ENCODE data around the gene GPR156. TPM values are rescaled to one million over a fixed set of nuclear protein-coding genes. Genes with fewer than 3 reads are reported as not detected.
"Not testable (repeated sequence)": the region's sequence is repeated elsewhere in the genome, so short reads cannot be mapped to it uniquely, and the experiment has no call there.

GPR156 gene
- total RNA-seq, result 0.24 and 0.48 TPM in 2 replicates
- long read RNA-seq, result 0 reads

GRCh38 chr3:120284747-120285507, at the start of gene GPR156:
TSS of gene GPR156 (minus strand) at chr3:120285222. CDS start at chr3:120244098, 41,124 bp downstream.
- peak within 1 kb of the TSS; percentile 69 for H3K4me3 Mint-ChIP-seq (ENCODE audit: unreplicated experiment)
- DNase-seq (ENCODE audit: extremely low spot score, unreplicated experiment), result no peak
- H3K9me3 Mint-ChIP-seq (ENCODE audit: unreplicated experiment), result no peaks in the 10 kb centered on the region
- TF ChIP-seq, protein P1, sequence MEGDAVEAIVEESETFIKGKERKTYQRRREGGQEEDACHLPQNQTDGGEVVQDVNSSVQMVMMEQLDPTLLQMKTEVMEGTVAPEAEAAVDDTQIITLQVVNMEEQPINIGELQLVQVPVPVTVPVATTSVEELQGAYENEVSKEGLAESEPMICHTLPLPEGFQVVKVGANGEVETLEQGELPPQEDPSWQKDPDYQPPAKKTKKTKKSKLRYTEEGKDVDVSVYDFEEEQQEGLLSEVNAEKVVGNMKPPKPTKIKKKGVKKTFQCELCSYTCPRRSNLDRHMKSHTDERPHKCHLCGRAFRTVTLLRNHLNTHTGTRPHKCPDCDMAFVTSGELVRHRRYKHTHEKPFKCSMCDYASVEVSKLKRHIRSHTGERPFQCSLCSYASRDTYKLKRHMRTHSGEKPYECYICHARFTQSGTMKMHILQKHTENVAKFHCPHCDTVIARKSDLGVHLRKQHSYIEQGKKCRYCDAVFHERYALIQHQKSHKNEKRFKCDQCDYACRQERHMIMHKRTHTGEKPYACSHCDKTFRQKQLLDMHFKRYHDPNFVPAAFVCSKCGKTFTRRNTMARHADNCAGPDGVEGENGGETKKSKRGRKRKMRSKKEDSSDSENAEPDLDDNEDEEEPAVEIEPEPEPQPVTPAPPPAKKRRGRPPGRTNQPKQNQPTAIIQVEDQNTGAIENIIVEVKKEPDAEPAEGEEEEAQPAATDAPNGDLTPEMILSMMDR (IDR thresholded peaks at IDR 0.05), result peak; percentile 7
- peaks cover 6% of the 10 kb centered on the region for H3K4me1 Mint-ChIP-seq (ENCODE audit: unreplicated experiment)
- peaks cover 10% of the 10 kb centered on the region for H3K27me3 Mint-ChIP-seq (ENCODE audit: unreplicated experiment)
- H3K27ac Mint-ChIP-seq (ENCODE audit: unreplicated experiment), result no peak within 1 kb of the TSS
- H3K36me3 Mint-ChIP-seq (ENCODE audit: unreplicated experiment), result no peaks in the 10 kb centered on the region

DNA sequence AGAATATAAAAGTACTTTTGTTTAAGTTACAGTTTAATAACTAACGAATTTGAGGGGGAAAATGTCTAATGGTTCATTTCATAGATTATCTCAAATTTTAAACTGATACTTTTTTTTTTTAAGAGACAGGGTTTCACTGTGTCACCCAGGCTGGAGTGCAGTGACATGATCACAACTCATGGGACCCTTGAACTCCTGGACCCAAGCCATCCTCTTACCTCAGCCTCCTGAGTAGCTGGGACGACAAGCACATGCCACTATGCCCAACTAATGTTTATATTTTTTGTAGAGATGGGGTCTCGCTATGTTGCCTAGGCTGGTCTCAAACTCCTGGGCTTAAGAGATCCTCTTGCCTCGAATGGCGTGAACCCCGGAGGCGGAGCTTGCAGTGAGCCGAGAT, 47.6 kb upstream of the GPR156 start:
- DNase-seq (ENCODE audit: extremely low spot score, unreplicated experiment), result no peak
- no peaks in the 10 kb centered on the region for H3K9me3 Mint-ChIP-seq (ENCODE audit: unreplicated experiment)
- no peak overlapping the region for H3K27ac Mint-ChIP-seq (ENCODE audit: unreplicated experiment)
- H3K36me3 Mint-ChIP-seq (ENCODE audit: unreplicated experiment), result peaks cover 42% of the 10 kb centered on the region
- H3K4me1 Mint-ChIP-seq (ENCODE audit: unreplicated experiment), result peaks cover 4% of the 10 kb centered on the region
- TF ChIP-seq, protein P1 (IDR thresholded peaks at IDR 0.05), result no peak
- H3K27me3 Mint-ChIP-seq (ENCODE audit: unreplicated experiment), result no peaks in the 10 kb centered on the region
- no peak overlapping the region for H3K4me3 Mint-ChIP-seq (ENCODE audit: unreplicated experiment)

DNA sequence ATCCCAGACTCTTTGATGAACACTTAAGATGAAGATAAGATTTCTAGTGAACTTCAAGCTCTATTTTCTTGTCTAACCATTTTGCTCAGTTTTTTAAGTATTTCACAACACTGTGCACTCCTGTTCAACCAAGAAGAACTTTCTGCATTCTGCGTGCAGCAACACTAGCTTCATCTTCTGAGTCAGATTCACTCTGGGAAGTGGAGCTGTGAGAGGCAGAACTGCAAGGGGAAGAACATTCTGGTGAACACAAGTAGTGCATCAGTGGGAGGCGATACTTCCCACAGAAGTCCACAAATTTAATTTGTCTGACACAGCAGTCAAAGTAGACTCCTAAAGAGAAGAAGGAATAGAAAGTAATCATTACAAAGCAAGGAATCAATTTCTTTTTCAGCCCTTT, 46.1 kb upstream of the GPR156 start:
- H3K4me3 Mint-ChIP-seq (ENCODE audit: unreplicated experiment), result no peak overlapping the region
- H3K9me3 Mint-ChIP-seq (ENCODE audit: unreplicated experiment), result no peaks in the 10 kb centered on the region
- peaks cover 49% of the 10 kb centered on the region for H3K36me3 Mint-ChIP-seq (ENCODE audit: unreplicated experiment)
- no peaks in the 10 kb centered on the region for H3K27me3 Mint-ChIP-seq (ENCODE audit: unreplicated experiment)
- TF ChIP-seq, protein P1 (IDR thresholded peaks at IDR 0.05), result no peak
- no peak for DNase-seq (ENCODE audit: extremely low spot score, unreplicated experiment)
- H3K4me1 Mint-ChIP-seq (ENCODE audit: unreplicated experiment), result peaks cover 3% of the 10 kb centered on the region
- H3K27ac Mint-ChIP-seq (ENCODE audit: unreplicated experiment), result no peak overlapping the region

DNA sequence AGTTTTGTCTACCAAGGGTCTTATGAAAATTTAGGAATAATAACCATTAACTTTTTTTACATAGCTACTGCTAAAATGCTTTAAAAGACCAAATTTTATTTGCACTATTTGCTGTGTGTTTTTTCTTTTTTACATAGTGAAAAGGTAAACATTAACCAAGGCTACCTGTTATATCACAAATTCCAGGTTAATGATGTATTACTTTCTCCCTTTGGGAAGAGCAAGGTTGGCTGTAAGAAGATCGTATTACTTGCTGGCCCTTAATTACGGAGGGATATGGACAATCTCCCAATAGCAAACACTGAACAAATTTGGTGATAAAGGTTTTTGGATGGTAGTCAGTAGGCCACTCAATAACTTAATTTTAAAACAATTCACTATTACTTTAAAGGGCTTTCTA, 41.8 kb upstream of the GPR156 start:
- DNase-seq (ENCODE audit: extremely low spot score, unreplicated experiment), result no peak
- Mint-ChIP-seq H3K36me3 (ENCODE audit: unreplicated experiment) (peaks cover 41% of the 10 kb centered on the region), H3K4me3 (ENCODE audit: unreplicated experiment) (no peak overlapping the region), H3K27ac (ENCODE audit: unreplicated experiment) (no peak overlapping the region), H3K27me3 (ENCODE audit: unreplicated experiment) (no peaks in the 10 kb centered on the region), H3K9me3 (ENCODE audit: unreplicated experiment) (peaks cover 3% of the 10 kb centered on the region), H3K4me1 (ENCODE audit: unreplicated experiment) (no peaks in the 10 kb centered on the region)
- TF ChIP-seq, protein P1 (IDR thresholded peaks at IDR 0.05), result no peak

DNA sequence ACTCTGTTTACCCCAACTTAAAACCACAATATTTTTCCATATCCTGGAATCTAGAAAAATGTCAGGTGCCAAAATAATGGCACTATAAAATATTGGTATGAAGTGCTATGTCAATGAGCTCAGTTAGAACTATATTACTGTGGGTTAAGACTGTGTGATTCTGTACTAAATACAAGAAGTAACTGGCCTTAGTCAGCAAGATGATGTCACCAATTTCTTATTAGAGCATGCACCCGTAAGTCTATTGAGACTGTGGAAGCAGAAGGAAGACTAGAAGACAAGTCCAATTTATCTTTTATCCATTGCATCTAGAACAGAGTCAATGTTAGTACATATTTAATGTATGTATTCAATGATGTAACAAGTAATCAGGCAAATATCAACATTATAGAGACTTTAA, 39.2 kb upstream of the GPR156 start:
- DNase-seq (ENCODE audit: extremely low spot score, unreplicated experiment), result no peak
- H3K9me3 Mint-ChIP-seq (ENCODE audit: unreplicated experiment), result peaks cover 9% of the 10 kb centered on the region
- no peaks in the 10 kb centered on the region for H3K27me3 Mint-ChIP-seq (ENCODE audit: unreplicated experiment)
- no peak overlapping the region for H3K4me3 Mint-ChIP-seq (ENCODE audit: unreplicated experiment)
- H3K36me3 Mint-ChIP-seq (ENCODE audit: unreplicated experiment), result peaks cover 39% of the 10 kb centered on the region
- no peak overlapping the region for H3K27ac Mint-ChIP-seq (ENCODE audit: unreplicated experiment)
- no peaks in the 10 kb centered on the region for H3K4me1 Mint-ChIP-seq (ENCODE audit: unreplicated experiment)
- TF ChIP-seq, protein P1 (IDR thresholded peaks at IDR 0.05), result no peak

GRCh38 chr3:120323761-120324160, 38.7 kb upstream of the GPR156 start:
- not testable (repeated sequence) for H3K4me1 Mint-ChIP-seq (ENCODE audit: unreplicated experiment); H3K4me3 Mint-ChIP-seq (ENCODE audit: unreplicated experiment); H3K27me3 Mint-ChIP-seq (ENCODE audit: unreplicated experiment); H3K27ac Mint-ChIP-seq (ENCODE audit: unreplicated experiment); DNase-seq (ENCODE audit: extremely low spot score, unreplicated experiment)
- Mint-ChIP-seq H3K36me3 (ENCODE audit: unreplicated experiment) (peaks cover 40% of the 10 kb centered on the region), H3K9me3 (ENCODE audit: unreplicated experiment) (peaks cover 13% of the 10 kb centered on the region)

Data from osteocyte (in vitro differentiated cells).